Measurements from ENCODE around the gene SEZ6L.

- TF ChIP-seq CTCF (IDR thresholded peaks at IDR 0.05) (no peak), EP300 (IDR thresholded peaks at IDR 0.05) (no peak)
Measured at GRCh38 chr22:26273011-26273675, 103.9 kb downstream of the SEZ6L start.

All from ovary (tissue), 3 donors.